Caco-2 (cell line): Measurements from ENCODE around the gene NRXN3. TPM values are rescaled to one million over a fixed set of nuclear protein-coding genes. Genes with fewer than 3 reads are reported as not detected.

Experiments
- BruUV-seq: library from RNA; stranded (reverse); fragments of 400-500 nt; replicated peaks from 2 replicates; lab custom pipeline; 2021; lab: Mats Ljungman, UMichigan
- CTCF ChIA-PET: fragments of 300-600 bp; sonication (Branson Sonifier 250); formaldehyde crosslinking; loops from one replicate; lab custom pipeline; 2022; ENCODE audit warnings: antibody characterized with exemption; lab: Charles Lee
- POLR2A ChIA-PET: fragments of 300-600 bp; sonication (Branson Sonifier 250); formaldehyde crosslinking; loops from one replicate; lab custom pipeline; 2022; ENCODE audit warnings: antibody characterized with exemption; lab: Charles Lee
- DNase-seq, 2 experiments: peaks; one replicate each; pipeline versions ENCODE4 v3.0.0 to v3.0.0-alpha.2; 2020 to 2022
- H3K27me3 ChIP-seq: replicated peaks from 2 replicates; pipeline ENCODE4 v1.6.0; 2011; ENCODE audit warnings: low read length; ENCODE audit not compliant: control insufficient read depth, insufficient read depth
- H3K36me3 ChIP-seq: 2 replicates; pipeline ENCODE4 v1.5.1; 2011; ENCODE audit warnings: low read length; ENCODE audit not compliant: control insufficient read depth, insufficient read depth
- H3K4me1 ChIP-seq: fragments of 250-450 bp; sonication (Bioruptor Pico); 2 replicates; pipeline ENCODE4 v1.5.1; 2020; ENCODE audit warnings: mild to moderate bottlenecking
- H3K4me3 ChIP-seq: 2 replicates; pipeline ENCODE4 v1.5.1; 2011; ENCODE audit warnings: low read depth, mild to moderate bottlenecking, control low read depth, low read length
- H3K9me3 ChIP-seq: fragments of 250-450 bp; sonication (Bioruptor Pico); 2 replicates; pipeline ENCODE4 v1.5.1; 2020; ENCODE audit warnings: mild to moderate bottlenecking, moderate library complexity
- H3K27ac Mint-ChIP-seq: one replicate; pipeline ENCODE4 v1.8.0; 2022; ENCODE audit warnings: mixed read lengths; ENCODE audit not compliant: unreplicated experiment
- H3K27me3 Mint-ChIP-seq: one replicate; pipeline ENCODE4 v1.8.0; 2022; ENCODE audit warnings: mixed read lengths; ENCODE audit not compliant: insufficient read depth, unreplicated experiment
- H3K36me3 Mint-ChIP-seq: one replicate; pipeline ENCODE4 v1.8.0; 2022; ENCODE audit warnings: mild to moderate bottlenecking, mixed read lengths; ENCODE audit not compliant: insufficient read depth, unreplicated experiment
- H3K4me1 Mint-ChIP-seq: one replicate; pipeline ENCODE4 v1.8.0; 2022; ENCODE audit warnings: low read depth, mixed read lengths; ENCODE audit not compliant: unreplicated experiment
- H3K4me3 Mint-ChIP-seq: one replicate; pipeline ENCODE4 v1.8.0; 2022; ENCODE audit warnings: mild to moderate bottlenecking, moderate library complexity, mixed read lengths; ENCODE audit not compliant: unreplicated experiment
- H3K9me3 Mint-ChIP-seq: one replicate; pipeline ENCODE4 v1.8.0; 2022; ENCODE audit warnings: mixed read lengths; ENCODE audit not compliant: unreplicated experiment
- intact Hi-C: fragments of 100-400 bp; cut with micrococcal nuclease; formaldehyde crosslinking; loops from one replicate; pipeline ENCODE4 v1.10.0; 2022; ENCODE audit not compliant: unreplicated experiment
- total RNA-seq: library from RNA; stranded (reverse); gene quantifications from 2 replicates; pipeline ENCODE4 v1.2.3, GENCODE V29; 2022
- TF ChIP-seq, protein P1 (sequence below), 2 experiments: fragments of 200-600 bp in 1 of 2; IDR thresholded peaks; 1 replicate in 1 of 2; 2 replicates in 1 of 2; pipeline versions ENCODE4 v1.5.1 to v1.8.0; 2011 to 2022; ENCODE audit warnings: antibody characterized with exemption in 1 of 2, control low read depth in 1 of 2, inconsistent platforms in 1 of 2, low read depth in 1 of 2, low read length in 1 of 2, mild to moderate bottlenecking in 1 of 2, moderate library complexity in 1 of 2; ENCODE audit not compliant: insufficient read depth in 1 of 2, severe bottlenecking in 1 of 2, unreplicated experiment in 1 of 2

The NRXN3 gene
- total RNA-seq, 1 experiment from 2014 or later: 12.4 TPM

DNA sequence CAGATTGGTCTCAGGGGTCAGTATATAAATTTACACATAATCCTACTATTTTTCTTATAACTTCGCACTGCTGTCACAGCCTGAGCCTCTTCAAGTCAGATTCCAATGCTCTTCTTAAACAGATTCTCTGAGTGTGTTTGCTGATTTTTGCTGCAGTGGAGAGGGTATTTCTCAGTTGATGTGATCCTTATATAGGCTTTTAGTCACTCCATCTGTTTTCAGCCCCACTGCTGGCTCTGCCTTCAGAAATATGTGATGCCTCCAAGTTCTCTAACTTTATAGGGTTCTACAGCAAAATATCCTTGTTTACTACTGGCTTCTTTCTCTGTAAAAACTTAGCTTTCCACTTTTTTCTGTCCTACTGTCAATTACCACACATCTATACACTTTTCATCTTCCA, 702.7 kb downstream of the NRXN3 start:
- no TSS peak for BruUV-seq

DNA sequence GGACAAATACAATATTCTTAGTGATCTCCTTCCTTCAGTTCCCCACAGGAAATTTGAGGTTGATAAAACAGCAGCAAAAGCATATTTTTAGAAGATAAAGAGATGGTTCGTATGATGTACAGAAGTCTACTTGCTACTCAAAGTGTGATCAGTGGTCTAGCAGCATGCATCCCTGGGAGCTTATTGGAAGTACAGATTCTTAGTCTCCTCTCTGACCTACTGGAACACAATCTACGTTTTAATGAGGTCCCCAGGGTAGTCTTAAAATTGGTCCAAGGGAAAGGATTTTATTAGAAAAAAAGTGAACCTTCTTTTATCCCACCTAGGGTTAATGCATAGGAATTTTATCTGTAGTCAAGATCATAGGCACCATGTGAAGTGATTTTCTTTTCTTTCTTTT, 703.4 kb downstream of the NRXN3 start:
- Histone ChIP-seq H3K36me3 (no peaks in the 10 kb centered on the region), H3K27me3 (no peaks in the 10 kb centered on the region), H3K4me3 (no peak overlapping the region), H3K4me1 (no peaks in the 10 kb centered on the region), H3K9me3 (no peaks in the 10 kb centered on the region)
- DNase-seq: no peak
- H3K27me3 Mint-ChIP-seq: peaks cover 7% of the 10 kb centered on the region
- no peaks in the 10 kb centered on the region for H3K36me3 Mint-ChIP-seq
- ChIA-PET CTCF (no interaction called here), POLR2A (no interaction called here)
- no TSS peak for BruUV-seq
- TF ChIP-seq, protein P1, sequence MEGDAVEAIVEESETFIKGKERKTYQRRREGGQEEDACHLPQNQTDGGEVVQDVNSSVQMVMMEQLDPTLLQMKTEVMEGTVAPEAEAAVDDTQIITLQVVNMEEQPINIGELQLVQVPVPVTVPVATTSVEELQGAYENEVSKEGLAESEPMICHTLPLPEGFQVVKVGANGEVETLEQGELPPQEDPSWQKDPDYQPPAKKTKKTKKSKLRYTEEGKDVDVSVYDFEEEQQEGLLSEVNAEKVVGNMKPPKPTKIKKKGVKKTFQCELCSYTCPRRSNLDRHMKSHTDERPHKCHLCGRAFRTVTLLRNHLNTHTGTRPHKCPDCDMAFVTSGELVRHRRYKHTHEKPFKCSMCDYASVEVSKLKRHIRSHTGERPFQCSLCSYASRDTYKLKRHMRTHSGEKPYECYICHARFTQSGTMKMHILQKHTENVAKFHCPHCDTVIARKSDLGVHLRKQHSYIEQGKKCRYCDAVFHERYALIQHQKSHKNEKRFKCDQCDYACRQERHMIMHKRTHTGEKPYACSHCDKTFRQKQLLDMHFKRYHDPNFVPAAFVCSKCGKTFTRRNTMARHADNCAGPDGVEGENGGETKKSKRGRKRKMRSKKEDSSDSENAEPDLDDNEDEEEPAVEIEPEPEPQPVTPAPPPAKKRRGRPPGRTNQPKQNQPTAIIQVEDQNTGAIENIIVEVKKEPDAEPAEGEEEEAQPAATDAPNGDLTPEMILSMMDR (IDR thresholded peaks at IDR 0.05; ENCODE audit: insufficient read depth in 1 of 2, low read depth in 1 of 2, low read length in 1 of 2, severe bottlenecking in 1 of 2, unreplicated experiment in 1 of 2): no peak
- no peak overlapping the region for H3K27ac Mint-ChIP-seq
- no peak overlapping the region for H3K4me3 Mint-ChIP-seq
- H3K9me3 Mint-ChIP-seq: no peaks in the 10 kb centered on the region
- intact Hi-C loops: no loop called here
- no peaks in the 10 kb centered on the region for H3K4me1 Mint-ChIP-seq

More for the DNA sequence above, 702.7 kb downstream of the NRXN3 start:
- no peaks in the 10 kb centered on the region for H3K36me3 ChIP-seq
- H3K9me3 ChIP-seq: no peaks in the 10 kb centered on the region
- POLR2A ChIA-PET: no interaction called here
- H3K4me3 ChIP-seq: no peak overlapping the region
- DNase-seq: no peak
- Mint-ChIP-seq H3K4me3 (no peak overlapping the region), H3K4me1 (no peaks in the 10 kb centered on the region), H3K36me3 (no peaks in the 10 kb centered on the region), H3K27ac (no peak overlapping the region), H3K27me3 (peaks cover 7% of the 10 kb centered on the region), H3K9me3 (no peaks in the 10 kb centered on the region)
- H3K27me3 ChIP-seq: no peaks in the 10 kb centered on the region
- intact Hi-C loops: no loop called here
- CTCF ChIA-PET: no interaction called here
- TF ChIP-seq, protein P1 (IDR thresholded peaks at IDR 0.05; ENCODE audit: insufficient read depth in 1 of 2, low read depth in 1 of 2, low read length in 1 of 2, severe bottlenecking in 1 of 2, unreplicated experiment in 1 of 2): no peak
- no peaks in the 10 kb centered on the region for H3K4me1 ChIP-seq

DNA sequence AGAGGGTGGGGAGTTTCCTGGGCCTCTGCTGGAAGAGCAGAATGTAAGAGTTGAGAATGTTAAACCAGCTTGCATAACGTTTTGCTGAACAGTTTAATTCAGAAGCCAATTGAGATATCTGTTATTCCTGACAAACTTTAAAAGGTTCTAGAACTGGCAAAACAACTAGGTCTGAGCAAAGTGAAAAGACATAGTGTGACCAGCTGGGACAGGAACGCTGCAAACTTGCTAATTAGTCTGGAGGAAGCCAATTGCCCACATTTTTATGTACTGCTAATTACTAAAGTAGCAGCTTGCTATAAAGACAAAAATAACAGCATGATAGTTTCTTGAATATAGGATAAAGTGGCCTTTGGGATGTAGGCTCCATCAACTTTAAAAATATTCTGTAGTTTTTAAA, 704.9 kb downstream of the NRXN3 start:
- Histone ChIP-seq H3K4me3 (no peak overlapping the region), H3K9me3 (no peaks in the 10 kb centered on the region), H3K4me1 (no peaks in the 10 kb centered on the region), H3K36me3 (no peaks in the 10 kb centered on the region), H3K27me3 (no peaks in the 10 kb centered on the region)
- Mint-ChIP-seq H3K9me3 (no peaks in the 10 kb centered on the region), H3K27me3 (peaks cover 7% of the 10 kb centered on the region), H3K27ac (no peak overlapping the region), H3K4me3 (no peak overlapping the region), H3K36me3 (no peaks in the 10 kb centered on the region), H3K4me1 (no peaks in the 10 kb centered on the region)
- ChIA-PET CTCF (no interaction called here), POLR2A (no interaction called here)
- DNase-seq: no peak
- intact Hi-C loops: no loop called here
- TF ChIP-seq, protein P1 (IDR thresholded peaks at IDR 0.05; ENCODE audit: insufficient read depth in 1 of 2, low read depth in 1 of 2, low read length in 1 of 2, severe bottlenecking in 1 of 2, unreplicated experiment in 1 of 2): no peak
- no TSS peak for BruUV-seq
